Measurements from ENCODE around the gene DNMBP.

DNMBP gene

GRCh38 chr10:99875473-99875872, 134.3 kb downstream of the DNMBP start:
- H3K27ac ChIP-seq (replicated peaks): no peak overlapping the region
- TF ChIP-seq SPI1 (IDR thresholded peaks at IDR 0.05; ENCODE audit: borderline replicate concordance, low read depth): no peak
- no peak for TF ChIP-seq REST (IDR thresholded peaks at IDR 0.05; ENCODE audit: insufficient replicate concordance, low read depth)
- TF ChIP-seq POLR2AphosphoS5 (IDR thresholded peaks at IDR 0.05; ENCODE audit: low read depth): no peak
- TF ChIP-seq GABPA (IDR thresholded peaks at IDR 0.05; ENCODE audit: low read depth): no peak
- TF ChIP-seq CTCF (IDR thresholded peaks at IDR 0.05; ENCODE audit: insufficient read depth, low read length): no peak
- no peaks in the 10 kb centered on the region for H3K27me3 ChIP-seq (ENCODE audit: insufficient read depth, poor library complexity, severe bottlenecking)
- no peak overlapping the region for H3K4me3 ChIP-seq (replicated peaks; ENCODE audit: insufficient read depth, low read length)
- no peak for DNase-seq (ENCODE audit: low read depth in 1 of 2, low spot score in 1 of 2)

- H3K27me3 ChIP-seq (ENCODE audit: insufficient read depth, poor library complexity, severe bottlenecking): no peaks in the 10 kb centered on the region
- H3K4me3 ChIP-seq (replicated peaks; ENCODE audit: insufficient read depth, low read length): no peak overlapping the region
These were observed 135.2 kb downstream of the DNMBP start for GRCh38 chr10:99874341-99875085.

More at GRCh38 chr10:99874341-99875085, 135.2 kb downstream of the DNMBP start:
- DNase-seq (ENCODE audit: low read depth in 1 of 2, low spot score in 1 of 2): no peak
- TF ChIP-seq REST (IDR thresholded peaks at IDR 0.05; ENCODE audit: insufficient replicate concordance, low read depth): no peak
- no peak for TF ChIP-seq POLR2AphosphoS5 (IDR thresholded peaks at IDR 0.05; ENCODE audit: low read depth)
- no peak for TF ChIP-seq GABPA (IDR thresholded peaks at IDR 0.05; ENCODE audit: low read depth)
- TF ChIP-seq CTCF (IDR thresholded peaks at IDR 0.05; ENCODE audit: insufficient read depth, low read length): no peak
- TF ChIP-seq SPI1 (IDR thresholded peaks at IDR 0.05; ENCODE audit: borderline replicate concordance, low read depth): no peak
- H3K27ac ChIP-seq (replicated peaks): no peak overlapping the region

Data from HL-60 (cell line).